ENCODE results near the gene AGAP5.

The AGAP5 gene

GRCh38 chr10:73650537-73651331 lies 47.2 kb downstream of the AGAP5 start:
- DNase-seq: peak; percentile 93

GRCh38 chr10:73649876-73650536 lies 47.9 kb downstream of the AGAP5 start:
- no peak for DNase-seq

GRCh38 chr10:73648975-73649829 lies 48.7 kb downstream of the AGAP5 start:
- DNase-seq: no peak

GRCh38 chr10:73647875-73648651 lies 49.8 kb downstream of the AGAP5 start:
- DNase-seq: no peak

GRCh38 chr10:73647211-73647874 lies 50.6 kb downstream of the AGAP5 start:
- DNase-seq: peak; percentile 19

GRCh38 chr10:73646598-73647041 lies 51.3 kb downstream of the AGAP5 start:
- no peak for DNase-seq

GRCh38 chr10:73645251-73645650 lies 52.7 kb downstream of the AGAP5 start:
- peak; percentile 91 for DNase-seq

- peak; percentile 33 for DNase-seq
Measured at GRCh38 chr10:73644767-73645166, 53.1 kb downstream of the AGAP5 start.

- peak; percentile 54 for DNase-seq
Measured at GRCh38 chr10:73644015-73644743, 53.7 kb downstream of the AGAP5 start.

- no peak for DNase-seq
Measured at GRCh38 chr10:73643362-73643761, 54.5 kb downstream of the AGAP5 start.

- peak; percentile 57 for DNase-seq
Measured at GRCh38 chr10:73641328-73642060, 56.4 kb downstream of the AGAP5 start, which contains the start of gene MYOZ1. Gene MYOZ1 (minus strand): TSS chr10:73641474. CDS start chr10:73640017, 1,457 bp downstream.

GRCh38 chr10:73639286-73639685 lies 58.6 kb downstream of the AGAP5 start:
- DNase-seq: no peak

- DNase-seq: no peak
Measured at GRCh38 chr10:73635781-73636180, 62.1 kb downstream of the AGAP5 start.

- no peak for DNase-seq
Measured at GRCh38 chr10:73634421-73634820, 63.5 kb downstream of the AGAP5 start.

GRCh38 chr10:73629165-73629564 lies 68.7 kb downstream of the AGAP5 start:
- no peak for DNase-seq

- DNase-seq: no peak
Measured at GRCh38 chr10:73628405-73628804, 69.5 kb downstream of the AGAP5 start.

- DNase-seq: no peak
Measured at GRCh38 chr10:73627300-73627699, 70.6 kb downstream of the AGAP5 start.

- peak; percentile 99 for DNase-seq
Measured at GRCh38 chr10:73625884-73626752, 71.8 kb downstream of the AGAP5 start.
